HepG2 (cell line): ENCODE results near the gene CLCN1. TPM values are rescaled to one million over a fixed set of nuclear protein-coding genes. Genes with fewer than 3 reads are reported as not detected.

ENCODE experiments used
- AHR ChIP-seq: IDR thresholded peaks from 2 replicates; pipeline ENCODE4 v1.6.1; 2018; ENCODE audit warnings: missing genetic modification reagents, missing compliant biosample characterization
- CREBL2 ChIP-seq: sonication (generic); formaldehyde crosslinking; IDR thresholded peaks from 2 replicates; pipeline ENCODE4 v1.8.1; 2023; ENCODE audit warnings: missing genetic modification reagents, mild to moderate bottlenecking, borderline replicate concordance
- DNMT1 ChIP-seq: sonication (generic); formaldehyde crosslinking; IDR thresholded peaks from 2 replicates; pipeline ENCODE4 v1.5.1; 2020; ENCODE audit warnings: mild to moderate bottlenecking, missing genetic modification reagents
- KDM5A ChIP-seq: fragments of 200-600 bp; sonication (generic); IDR thresholded peaks from 2 replicates; pipeline ENCODE4 v1.7.0; 2018; ENCODE audit warnings: antibody characterized with exemption, mild to moderate bottlenecking, low read length, borderline replicate concordance
- MXD3 ChIP-seq: IDR thresholded peaks from 2 replicates; pipeline ENCODE4 v1.6.1; 2016; ENCODE audit warnings: mild to moderate bottlenecking, missing biosample characterization, missing genetic modification reagents
- SOX5 ChIP-seq: IDR thresholded peaks from 2 replicates; pipeline ENCODE4 v1.6.1; 2016; ENCODE audit warnings: borderline replicate concordance
- STAT5B ChIP-seq: sonication (generic); formaldehyde crosslinking; IDR thresholded peaks from 2 replicates; pipeline ENCODE4 v1.4.0; 2020; ENCODE audit warnings: missing genetic modification reagents
- TBX2 ChIP-seq: sonication (generic); formaldehyde crosslinking; IDR thresholded peaks from 2 replicates; pipeline ENCODE4 v1.5.0; 2020; ENCODE audit warnings: missing genetic modification reagents, mild to moderate bottlenecking, borderline replicate concordance
- TIGD3 ChIP-seq: sonication (generic); formaldehyde crosslinking; IDR thresholded peaks from 2 replicates; pipeline ENCODE4 v1.5.1; 2020; ENCODE audit warnings: mild to moderate bottlenecking, missing genetic modification reagents, borderline replicate concordance
- ZBTB7B ChIP-seq: sonication (generic); formaldehyde crosslinking; IDR thresholded peaks from 2 replicates; pipeline ENCODE4 v1.4.0; 2020; ENCODE audit warnings: missing genetic modification reagents
- ZNF407 ChIP-seq: sonication (generic); formaldehyde crosslinking; IDR thresholded peaks from one replicate; pipeline ENCODE4 v1.5.1; 2020; ENCODE audit warnings: mild to moderate bottlenecking, missing genetic modification reagents; ENCODE audit errors: not compliant biosample characterization
- ZNF432 ChIP-seq: sonication (generic); formaldehyde crosslinking; IDR thresholded peaks from 2 replicates; pipeline ENCODE4 v1.5.0; 2020; ENCODE audit warnings: missing genetic modification reagents, mild to moderate bottlenecking, borderline replicate concordance
- polyA plus RNA-seq, 8 experiments: library from polyadenylated mRNA; depleted of rRNA in 3 of 8; stranded (reverse) in 7 of 8; unstranded in 1 of 8; fragments of >200 nt; fragmentation: Illumina TruSeq in 4 of 8; extraction: Trizol in 4 of 8; gene quantifications; 2 replicates each; pipeline versions ENCODE4 v1.2.1 to v1.2.3, GENCODE V29; 2011 to 2016; ENCODE audit warnings: low read depth in 4 of 8, missing spikeins in 1 of 8, mixed read lengths in 1 of 8; ENCODE audit not compliant: insufficient read depth in 1 of 8
- total RNA-seq, 5 experiments: library from RNA; depleted of rRNA; stranded (reverse); fragments of >200 nt; fragmentation: Illumina TruSeq; extraction: Trizol; gene quantifications; 2 replicates each; pipeline ENCODE4 v1.2.3, GENCODE V29; 2016; ENCODE audit warnings: low read depth in 1 of 5
- TF ChIP-seq, protein P1 (sequence below): sonication (generic); formaldehyde crosslinking; IDR thresholded peaks from 2 replicates; pipeline ENCODE4 v1.5.0; 2020; ENCODE audit warnings: missing genetic modification reagents

Gene CLCN1
- total and polyA plus RNA-seq, 2 of the 13 experiments (the other 11 are each of a cell fraction or from before 2014, with no cell fraction given): 0.01 TPM; not detected in 1

DNA sequence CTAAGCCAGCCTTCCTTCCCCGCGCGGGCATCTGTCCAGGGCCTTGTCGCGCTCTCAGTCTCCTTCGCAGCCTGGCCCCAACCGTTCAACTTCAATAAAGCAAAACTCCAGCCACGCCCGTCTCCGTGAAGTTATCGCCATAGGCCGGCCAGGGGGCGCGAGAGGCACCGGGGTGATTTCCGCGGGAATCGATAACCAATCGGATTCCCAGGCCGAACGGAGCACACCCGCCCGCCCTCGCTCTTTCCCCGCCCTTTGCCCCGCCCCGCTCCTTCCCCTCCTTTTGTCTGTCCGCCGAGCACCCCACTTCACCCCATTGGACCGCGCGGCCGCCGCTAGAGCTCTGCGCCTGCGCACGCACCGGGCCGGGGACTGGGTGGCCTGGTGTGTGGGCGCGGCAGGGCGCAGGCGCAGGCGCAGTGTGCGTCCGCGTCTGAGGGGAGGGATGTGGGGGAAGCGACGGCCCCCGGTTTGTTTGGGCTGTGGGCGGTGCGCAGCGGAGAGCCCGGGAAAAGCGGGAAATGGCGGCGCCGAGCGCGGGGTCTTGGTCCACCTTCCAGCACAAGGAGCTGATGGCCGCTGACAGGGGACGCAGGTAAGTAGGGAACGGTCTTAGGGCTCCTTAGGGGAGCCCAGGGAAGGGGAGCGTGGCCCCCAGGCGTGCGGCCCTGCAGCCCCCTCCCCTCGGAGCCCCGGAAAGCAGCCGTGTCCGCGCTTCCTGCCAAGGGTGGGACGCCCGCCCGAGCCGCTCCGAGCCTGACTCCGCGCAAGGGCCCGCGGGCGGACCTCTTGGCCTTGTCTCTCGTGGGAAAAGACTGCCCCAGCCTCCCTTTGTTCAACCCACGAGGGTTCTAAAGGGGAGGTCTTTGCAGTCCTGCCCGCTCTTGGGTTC, 27.7 kb upstream of the CLCN1 start, which contains the start of gene CASP2 (continued):
- no peak for TF ChIP-seq TIGD3 (CRISPR knock-in tag)
- TF ChIP-seq, protein P1, sequence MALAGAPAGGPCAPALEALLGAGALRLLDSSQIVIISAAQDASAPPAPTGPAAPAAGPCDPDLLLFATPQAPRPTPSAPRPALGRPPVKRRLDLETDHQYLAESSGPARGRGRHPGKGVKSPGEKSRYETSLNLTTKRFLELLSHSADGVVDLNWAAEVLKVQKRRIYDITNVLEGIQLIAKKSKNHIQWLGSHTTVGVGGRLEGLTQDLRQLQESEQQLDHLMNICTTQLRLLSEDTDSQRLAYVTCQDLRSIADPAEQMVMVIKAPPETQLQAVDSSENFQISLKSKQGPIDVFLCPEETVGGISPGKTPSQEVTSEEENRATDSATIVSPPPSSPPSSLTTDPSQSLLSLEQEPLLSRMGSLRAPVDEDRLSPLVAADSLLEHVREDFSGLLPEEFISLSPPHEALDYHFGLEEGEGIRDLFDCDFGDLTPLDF (CRISPR knock-in tag): peak; percentile 95
- peak; percentile 63 for TF ChIP-seq TBX2 (CRISPR knock-in tag)
- TF ChIP-seq DNMT1 (CRISPR knock-in tag): 0 out of 2 replicates have a peak, but pooled peaks have one; percentile 13
- peak; percentile 57; the same call in 1 of the 2 replicates for TF ChIP-seq CREBL2 (CRISPR knock-in tag)
- TF ChIP-seq STAT5B (CRISPR knock-in tag): no peak
- peak; percentile 68; the same call in 1 of the 2 replicates for TF ChIP-seq ZBTB7B (CRISPR knock-in tag)
- no peak for TF ChIP-seq SOX5
- no peak for TF ChIP-seq ZNF407
- peak; percentile 34; the same call in 1 of the 2 replicates for TF ChIP-seq MXD3 (CRISPR knock-in tag)
- no peak for TF ChIP-seq KDM5A
- no peak for TF ChIP-seq AHR (CRISPR knock-in tag)
- TF ChIP-seq ZNF432: no peak
